Measurements from ENCODE around the gene ZNF839.
"Not testable (repeated sequence)": the region's sequence is repeated elsewhere in the genome, so short reads cannot be mapped to it uniquely, and the experiment has no call there.

The ZNF839 gene

GRCh38 chr14:102325791-102326345 is 6.3 kb downstream of the ZNF839 start:
- TF ChIP-seq, protein P1, sequence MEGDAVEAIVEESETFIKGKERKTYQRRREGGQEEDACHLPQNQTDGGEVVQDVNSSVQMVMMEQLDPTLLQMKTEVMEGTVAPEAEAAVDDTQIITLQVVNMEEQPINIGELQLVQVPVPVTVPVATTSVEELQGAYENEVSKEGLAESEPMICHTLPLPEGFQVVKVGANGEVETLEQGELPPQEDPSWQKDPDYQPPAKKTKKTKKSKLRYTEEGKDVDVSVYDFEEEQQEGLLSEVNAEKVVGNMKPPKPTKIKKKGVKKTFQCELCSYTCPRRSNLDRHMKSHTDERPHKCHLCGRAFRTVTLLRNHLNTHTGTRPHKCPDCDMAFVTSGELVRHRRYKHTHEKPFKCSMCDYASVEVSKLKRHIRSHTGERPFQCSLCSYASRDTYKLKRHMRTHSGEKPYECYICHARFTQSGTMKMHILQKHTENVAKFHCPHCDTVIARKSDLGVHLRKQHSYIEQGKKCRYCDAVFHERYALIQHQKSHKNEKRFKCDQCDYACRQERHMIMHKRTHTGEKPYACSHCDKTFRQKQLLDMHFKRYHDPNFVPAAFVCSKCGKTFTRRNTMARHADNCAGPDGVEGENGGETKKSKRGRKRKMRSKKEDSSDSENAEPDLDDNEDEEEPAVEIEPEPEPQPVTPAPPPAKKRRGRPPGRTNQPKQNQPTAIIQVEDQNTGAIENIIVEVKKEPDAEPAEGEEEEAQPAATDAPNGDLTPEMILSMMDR (IDR thresholded peaks at IDR 0.05; ENCODE audit: low read length) = no peak
- TF ChIP-seq EZH2 (optimal IDR thresholded peaks at IDR 0.05; ENCODE audit: low read depth, low read length) = no peak
- no peak for TF ChIP-seq EZH2phosphoT487 (IDR thresholded peaks at IDR 0.05; ENCODE audit: low read length)
- Histone ChIP-seq H3K4me3 (ENCODE audit: low read length) (no peak overlapping the region), H3F3A (ENCODE audit: insufficient read depth, low read length) (no peaks in the 10 kb centered on the region), H3K79me2 (ENCODE audit: low read length) (no peaks in the 10 kb centered on the region), H3K9me3 (replicated peaks; ENCODE audit: insufficient read depth, low read length) (no peaks in the 10 kb centered on the region), H4K20me1 (ENCODE audit: insufficient read depth, low read length) (no peaks in the 10 kb centered on the region), H3K9me2 (replicated peaks; ENCODE audit: insufficient read depth, low read length) (no peaks in the 10 kb centered on the region), H3K36me3 (replicated peaks; ENCODE audit: insufficient read depth, low read length) (no peaks in the 10 kb centered on the region), H3K4me2 (ENCODE audit: low read depth, low read length) (no peak overlapping the region), H3K9ac (ENCODE audit: low read length) (no peak overlapping the region), H3K4me1 (ENCODE audit: low read length) (no peaks in the 10 kb centered on the region), H3K27ac (ENCODE audit: low read length) (no peak overlapping the region), H2AFZ (ENCODE audit: low read length) (no peak overlapping the region), H3K27me3 (replicated peaks; ENCODE audit: insufficient read depth, low read length) (no peaks in the 10 kb centered on the region)
- no peak for DNase-seq

DNA sequence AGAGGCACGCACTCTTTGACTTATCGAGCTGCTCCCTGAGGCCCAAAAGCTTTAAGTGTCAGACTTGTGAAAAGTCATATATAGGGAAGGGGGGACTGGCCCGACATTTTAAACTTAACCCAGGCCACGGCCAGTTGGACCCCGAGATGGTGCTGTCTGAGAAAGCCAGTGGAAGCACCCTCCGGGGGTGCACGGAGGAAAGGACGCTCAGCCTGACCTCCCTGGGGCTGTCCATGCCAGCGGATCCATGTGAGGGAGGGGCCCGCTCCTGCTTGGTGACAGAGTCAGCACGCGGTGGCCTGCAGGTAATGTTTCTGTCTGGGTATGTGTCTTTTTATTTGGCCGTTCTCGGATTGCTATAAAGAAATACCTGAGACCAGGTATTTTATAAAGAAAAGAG is 7.0 kb downstream of the ZNF839 start:
- no peak overlapping the region for H3K9ac ChIP-seq (ENCODE audit: low read length)
- no peak overlapping the region for H3K4me3 ChIP-seq (ENCODE audit: low read length)
- TF ChIP-seq, protein P1 (IDR thresholded peaks at IDR 0.05; ENCODE audit: low read length) = no peak
- TF ChIP-seq EZH2 (optimal IDR thresholded peaks at IDR 0.05; ENCODE audit: low read depth, low read length) (no peak), EZH2phosphoT487 (IDR thresholded peaks at IDR 0.05; ENCODE audit: low read length) (no peak)
- no peak overlapping the region for H2AFZ ChIP-seq (ENCODE audit: low read length)
- H3K36me3 ChIP-seq (replicated peaks; ENCODE audit: insufficient read depth, low read length) = no peaks in the 10 kb centered on the region
- no peaks in the 10 kb centered on the region for H3K4me1 ChIP-seq (ENCODE audit: low read length)
- no peak overlapping the region for H3K27ac ChIP-seq (ENCODE audit: low read length)
- H3K79me2 ChIP-seq (ENCODE audit: low read length) = no peaks in the 10 kb centered on the region
- H3K4me2 ChIP-seq (ENCODE audit: low read depth, low read length) = no peak overlapping the region
- no peaks in the 10 kb centered on the region for H3K9me3 ChIP-seq (replicated peaks; ENCODE audit: insufficient read depth, low read length)
- H3F3A ChIP-seq (ENCODE audit: insufficient read depth, low read length) = no peaks in the 10 kb centered on the region
- no peak for DNase-seq
- no peaks in the 10 kb centered on the region for H4K20me1 ChIP-seq (ENCODE audit: insufficient read depth, low read length)
- H3K27me3 ChIP-seq (replicated peaks; ENCODE audit: insufficient read depth, low read length) = no peaks in the 10 kb centered on the region
- no peaks in the 10 kb centered on the region for H3K9me2 ChIP-seq (replicated peaks; ENCODE audit: insufficient read depth, low read length)

DNA sequence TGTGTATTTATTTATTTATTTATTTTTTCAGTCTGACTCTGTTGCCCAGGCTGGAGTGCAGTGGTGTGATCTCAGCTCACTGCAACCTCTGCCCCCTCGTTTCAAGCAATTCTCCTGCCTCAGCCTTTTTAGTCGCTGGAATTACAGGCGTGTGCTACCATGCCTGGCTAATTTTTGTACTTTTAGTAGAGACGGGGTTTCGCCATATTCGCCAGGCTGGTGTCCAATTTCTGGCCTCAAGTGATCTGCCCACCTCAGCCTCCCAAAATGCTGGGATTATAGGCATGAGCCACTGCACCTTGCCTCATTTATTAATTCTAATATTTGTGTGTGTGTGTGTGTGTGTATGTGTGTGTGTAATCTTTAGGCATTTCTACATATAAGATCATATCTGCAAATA is 9.8 kb downstream of the ZNF839 start:
- not testable (repeated sequence) for H3K4me3 ChIP-seq (ENCODE audit: low read length); H4K20me1 ChIP-seq (ENCODE audit: insufficient read depth, low read length); H3K27me3 ChIP-seq (replicated peaks; ENCODE audit: insufficient read depth, low read length); H3K27ac ChIP-seq (ENCODE audit: low read length); DNase-seq; H3K9ac ChIP-seq (ENCODE audit: low read length); H3F3A ChIP-seq (ENCODE audit: insufficient read depth, low read length); H3K36me3 ChIP-seq (replicated peaks; ENCODE audit: insufficient read depth, low read length); H3K9me2 ChIP-seq (replicated peaks; ENCODE audit: insufficient read depth, low read length); H2AFZ ChIP-seq (ENCODE audit: low read length); H3K4me1 ChIP-seq (ENCODE audit: low read length); H3K9me3 ChIP-seq (replicated peaks; ENCODE audit: insufficient read depth, low read length); H3K79me2 ChIP-seq (ENCODE audit: low read length); H3K4me2 ChIP-seq (ENCODE audit: low read depth, low read length)

DNA sequence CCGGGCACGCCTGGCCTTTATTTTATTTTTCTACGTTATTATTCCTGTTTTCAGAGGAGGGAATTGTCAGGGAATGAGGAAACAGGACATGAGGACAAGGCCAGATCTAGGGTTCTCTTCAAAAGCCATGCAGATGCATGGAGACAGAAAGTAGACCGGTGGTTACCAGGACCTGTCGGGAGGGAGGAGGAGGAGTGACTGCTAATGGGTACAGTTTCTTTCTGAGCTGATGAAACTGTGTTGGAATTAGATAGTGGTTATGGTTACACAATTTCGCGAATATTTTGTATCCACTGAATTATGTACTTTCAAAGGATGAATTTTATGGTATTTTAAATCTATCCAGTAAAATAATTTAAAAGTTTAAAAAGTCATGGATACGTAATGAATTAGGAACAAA is 11.3 kb downstream of the ZNF839 start:
- Histone ChIP-seq H3K27ac (ENCODE audit: low read length) (no peak overlapping the region), H3K9me2 (replicated peaks; ENCODE audit: insufficient read depth, low read length) (no peaks in the 10 kb centered on the region), H3K27me3 (replicated peaks; ENCODE audit: insufficient read depth, low read length) (no peaks in the 10 kb centered on the region), H3K4me3 (ENCODE audit: low read length) (no peak overlapping the region), H3K9me3 (replicated peaks; ENCODE audit: insufficient read depth, low read length) (no peaks in the 10 kb centered on the region), H3F3A (ENCODE audit: insufficient read depth, low read length) (no peaks in the 10 kb centered on the region), H3K9ac (ENCODE audit: low read length) (no peak overlapping the region), H3K4me2 (ENCODE audit: low read depth, low read length) (no peak overlapping the region), H4K20me1 (ENCODE audit: insufficient read depth, low read length) (no peaks in the 10 kb centered on the region), H2AFZ (ENCODE audit: low read length) (no peak overlapping the region), H3K79me2 (ENCODE audit: low read length) (no peaks in the 10 kb centered on the region), H3K36me3 (replicated peaks; ENCODE audit: insufficient read depth, low read length) (no peaks in the 10 kb centered on the region), H3K4me1 (ENCODE audit: low read length) (no peaks in the 10 kb centered on the region)
- DNase-seq = no peak
- TF ChIP-seq, protein P1 (IDR thresholded peaks at IDR 0.05; ENCODE audit: low read length) = no peak
- TF ChIP-seq EZH2 (optimal IDR thresholded peaks at IDR 0.05; ENCODE audit: low read depth, low read length) = no peak
- no peak for TF ChIP-seq EZH2phosphoT487 (IDR thresholded peaks at IDR 0.05; ENCODE audit: low read length)
